Activated naive CD4-positive, alpha-beta T cell treated with anti-CD3 and anti-CD28 coated beads, Interleukin-2, amount 50 U/mL, for 16 hours (primary cell): ENCODE results near the gene POMP.

Experiments
- DNase-seq: peaks from one replicate; pipeline ENCODE4 v3.0.0-alpha.2; 2020

The POMP gene, protein sequence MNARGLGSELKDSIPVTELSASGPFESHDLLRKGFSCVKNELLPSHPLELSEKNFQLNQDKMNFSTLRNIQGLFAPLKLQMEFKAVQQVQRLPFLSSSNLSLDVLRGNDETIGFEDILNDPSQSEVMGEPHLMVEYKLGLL

DNA sequence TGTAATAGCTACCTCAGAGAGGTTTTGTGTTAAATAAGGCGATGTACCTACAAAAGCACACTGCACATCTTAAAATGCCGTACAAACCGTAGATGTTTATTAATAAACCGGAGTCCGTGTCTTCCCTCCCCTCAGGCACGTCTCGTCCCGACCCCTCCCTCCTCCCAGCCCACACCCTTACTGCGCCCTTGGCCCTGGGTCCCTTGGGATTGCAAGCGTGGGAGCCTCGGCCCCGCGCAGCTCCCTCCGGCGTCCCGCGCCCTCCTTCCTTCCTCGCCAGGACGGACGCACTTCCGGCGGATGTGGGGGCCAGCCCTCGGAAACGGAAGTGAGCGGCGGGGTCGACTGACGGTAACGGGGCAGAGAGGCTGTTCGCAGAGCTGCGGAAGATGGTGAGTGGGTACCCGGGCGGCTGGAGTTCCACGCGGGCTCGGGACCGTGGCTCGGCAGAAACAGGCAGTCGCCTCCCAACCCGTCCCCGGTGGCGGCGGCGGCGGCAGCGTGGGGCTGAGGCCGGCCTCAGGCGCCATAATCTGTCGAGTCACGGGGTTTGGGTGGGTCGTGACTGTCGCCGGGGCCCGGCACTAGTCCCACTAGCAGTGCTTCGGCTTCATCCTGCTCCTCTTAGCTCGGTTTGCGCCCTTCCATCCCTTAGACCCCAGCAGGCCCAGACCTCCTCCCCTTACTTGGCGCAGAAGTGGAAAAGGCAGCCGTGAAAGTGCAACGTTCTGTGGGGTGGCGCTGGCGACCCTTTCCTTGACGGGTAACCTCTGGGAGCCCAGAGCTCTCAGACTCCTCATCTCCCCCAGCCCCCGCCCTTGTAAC lies at the start of gene POMP:
Gene POMP, plus strand, starts transcription at position 335 of the 825 bp plus-strand sequence. Its CDS starts 55 bp downstream, at position 390.
- DNase-seq = peak; percentile 92

DNA sequence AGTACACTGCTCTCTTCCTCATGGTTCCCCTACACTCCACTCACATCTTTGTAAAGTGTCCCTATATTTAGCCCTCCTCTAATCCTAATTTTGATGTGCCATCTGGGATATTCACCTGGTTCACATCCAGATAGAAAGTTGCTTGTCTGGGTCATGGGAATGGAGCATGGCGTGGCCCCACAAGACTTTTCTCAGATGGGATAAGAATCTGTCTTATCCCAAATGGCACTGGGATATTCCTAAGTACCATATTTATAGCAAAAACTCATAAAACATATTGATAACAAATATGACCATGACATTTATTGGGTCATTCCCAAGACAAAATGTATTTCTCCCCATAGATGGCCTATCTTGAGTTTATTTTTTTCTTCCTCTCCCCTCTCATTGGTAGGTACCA lies 49.5 kb upstream of the POMP start:
- DNase-seq = no peak

DNA sequence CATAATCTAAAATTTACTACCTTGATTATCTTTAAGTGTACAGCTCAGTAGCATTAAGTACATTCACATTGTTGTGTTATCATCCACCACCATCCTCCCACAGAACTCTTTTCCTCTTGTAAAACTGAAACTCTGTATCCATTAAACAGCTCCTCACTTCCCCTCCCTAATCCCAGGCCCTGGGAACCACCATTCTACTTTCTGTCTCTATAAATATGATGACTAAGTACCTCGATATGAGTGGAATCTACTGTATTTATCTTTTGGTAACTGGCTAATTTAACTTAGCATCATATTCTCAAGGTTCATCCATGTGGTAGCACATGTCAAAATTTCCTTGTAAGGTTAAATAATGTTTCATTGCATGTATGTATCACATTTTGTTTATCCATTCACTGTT lies 49.0 kb upstream of the POMP start:
- no peak for DNase-seq

GRCh38 chr13:28610996-28611395 lies 47.9 kb upstream of the POMP start:
- no peak for DNase-seq

GRCh38 chr13:28611654-28612131 lies 47.2 kb upstream of the POMP start:
- DNase-seq = no peak

GRCh38 chr13:28613562-28613961 lies 45.4 kb upstream of the POMP start:
- no peak for DNase-seq

GRCh38 chr13:28615916-28616446 lies 42.9 kb upstream of the POMP start:
- no peak for DNase-seq

- DNase-seq = no peak
These were observed 40.5 kb upstream of the POMP start for GRCh38 chr13:28618230-28618994.

- no peak for DNase-seq
These were observed 38.7 kb upstream of the POMP start for GRCh38 chr13:28620011-28620830.

DNA sequence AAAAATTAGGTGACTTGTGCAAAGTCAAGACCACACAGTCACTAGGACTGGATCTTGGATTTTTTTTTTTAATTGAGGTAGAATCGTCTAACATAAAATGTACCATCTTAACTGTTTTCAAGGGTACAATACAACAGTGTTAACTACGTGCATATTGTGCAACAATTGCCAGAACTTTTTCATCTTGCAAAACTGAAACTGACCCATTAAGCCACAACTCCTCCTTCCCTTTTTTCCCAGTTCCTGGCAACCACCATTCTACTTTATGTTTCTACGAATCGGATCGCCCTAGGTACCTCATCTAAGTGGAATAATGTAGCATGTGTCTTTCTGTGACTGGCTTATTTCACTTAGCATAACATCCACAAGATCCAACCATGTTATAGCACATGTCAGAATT lies 37.5 kb upstream of the POMP start:
- no peak for DNase-seq

GRCh38 chr13:28622286-28622685 lies 36.6 kb upstream of the POMP start:
- DNase-seq = no peak

DNA sequence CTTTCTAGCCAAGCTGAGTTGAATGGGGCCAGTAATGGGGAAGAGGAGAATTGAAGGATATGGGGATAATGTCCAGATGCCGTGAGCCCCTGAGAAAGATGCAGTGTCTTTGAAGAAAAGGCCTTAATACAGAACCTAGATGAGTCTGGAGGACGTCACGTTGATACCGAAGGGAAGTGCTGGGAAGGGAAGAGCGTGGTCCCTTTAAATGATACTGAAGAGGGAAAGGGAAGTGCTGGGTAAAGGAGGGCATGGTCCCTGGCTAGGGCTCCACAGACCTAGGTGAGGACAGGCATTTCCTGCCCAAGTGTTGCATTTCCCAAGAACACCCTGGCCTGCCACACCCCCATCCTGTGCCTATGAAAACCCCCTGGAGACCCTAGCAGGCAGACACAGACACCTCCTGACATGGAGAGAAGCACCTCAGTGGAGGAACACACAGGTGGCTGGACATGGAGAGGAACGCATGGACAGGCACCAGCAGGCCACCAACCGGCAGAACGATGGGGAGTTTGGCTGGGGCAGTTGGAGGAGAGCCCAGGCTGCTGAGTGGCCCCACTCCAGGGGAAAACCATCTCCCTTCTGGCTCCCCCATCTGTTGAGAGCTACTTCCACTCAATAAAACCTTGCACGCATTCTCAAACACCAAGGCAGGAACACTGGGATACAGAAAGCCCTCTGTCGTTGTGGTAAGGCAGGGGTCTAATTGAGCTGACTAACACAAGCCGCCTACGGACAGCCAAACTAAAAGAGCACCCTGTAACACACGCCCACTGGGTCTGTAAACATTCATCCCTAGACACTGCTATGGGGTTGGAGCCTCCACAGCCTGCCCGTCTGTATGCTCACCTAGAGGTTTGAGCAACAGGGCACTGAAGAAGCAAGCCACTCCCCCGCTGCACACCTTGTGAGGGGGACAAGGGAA lies 34.9 kb upstream of the POMP start:
- no peak for DNase-seq

DNA sequence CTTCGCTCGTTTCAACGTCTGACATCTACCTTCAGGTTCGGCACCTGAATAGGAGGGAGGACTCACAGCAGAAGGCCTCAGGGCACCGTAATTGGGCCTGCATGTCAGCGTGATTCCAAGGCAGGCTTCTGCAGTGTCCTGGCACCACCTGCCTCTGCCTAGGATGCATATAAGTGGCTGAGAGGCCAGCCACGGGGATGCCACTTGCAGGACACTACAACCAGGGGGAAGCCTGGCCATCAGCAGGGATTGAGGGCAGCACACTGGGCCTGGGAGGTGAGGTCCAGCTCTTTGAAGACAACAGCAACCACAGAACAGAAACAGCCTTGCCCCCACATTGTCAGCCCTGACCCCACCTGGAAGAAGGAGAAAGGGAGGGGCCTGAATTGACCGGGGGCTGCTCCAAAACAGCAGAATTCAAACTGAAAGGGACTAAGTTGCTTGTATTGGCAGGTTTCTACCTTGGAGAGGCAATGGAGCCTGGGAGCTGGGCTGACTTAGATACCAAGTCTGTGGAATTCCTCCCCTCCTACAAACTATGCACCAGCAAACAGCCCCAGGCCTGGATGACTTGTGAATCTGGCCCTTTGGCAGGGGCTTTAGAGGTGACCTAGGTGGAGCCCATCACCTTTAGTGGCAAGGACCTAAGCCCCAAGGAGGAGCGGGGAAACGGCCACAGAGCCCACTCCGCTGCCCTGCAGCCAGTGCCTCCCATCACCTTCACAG lies 34.1 kb upstream of the POMP start:
- DNase-seq = no peak

GRCh38 chr13:28626266-28626665 lies 32.7 kb upstream of the POMP start:
- DNase-seq = no peak

DNA sequence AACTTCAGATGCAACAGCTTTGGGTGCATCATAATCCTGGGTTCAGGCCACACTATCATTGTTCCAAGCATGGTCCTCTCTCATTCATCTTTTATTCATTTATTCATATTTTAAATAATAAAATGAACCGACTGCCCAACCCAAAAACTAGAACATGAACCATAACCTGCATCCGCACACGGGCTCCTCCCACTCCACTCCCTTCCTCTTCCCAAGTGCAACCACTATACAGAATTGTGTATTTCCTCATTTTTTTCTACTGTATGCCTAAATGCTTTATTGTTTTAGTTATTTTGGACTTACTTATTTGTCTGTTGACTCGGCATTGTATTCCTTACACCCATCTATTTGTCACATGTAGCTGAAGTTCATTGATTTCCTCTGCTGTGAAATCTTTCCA lies 30.7 kb upstream of the POMP start:
- DNase-seq = no peak

DNA sequence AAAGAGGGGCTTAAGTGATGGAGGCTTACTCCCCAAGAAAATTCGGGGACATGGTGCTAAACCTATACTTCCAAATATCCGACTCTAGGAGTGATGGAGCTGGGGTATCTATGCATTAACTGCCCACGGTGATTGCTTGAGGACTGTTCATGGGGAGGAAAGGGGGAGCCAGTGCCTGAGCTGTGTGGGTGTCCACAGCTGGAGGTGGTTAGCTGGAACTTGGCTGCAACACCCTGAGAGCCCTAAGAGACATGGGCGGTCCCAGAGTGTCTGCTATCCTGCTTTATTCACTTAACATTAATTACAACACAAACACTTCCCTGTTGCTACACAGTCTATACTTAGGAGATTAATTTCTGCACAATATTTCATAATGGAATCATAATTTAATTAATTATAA lies 28.1 kb upstream of the POMP start:
- no peak for DNase-seq

DNA sequence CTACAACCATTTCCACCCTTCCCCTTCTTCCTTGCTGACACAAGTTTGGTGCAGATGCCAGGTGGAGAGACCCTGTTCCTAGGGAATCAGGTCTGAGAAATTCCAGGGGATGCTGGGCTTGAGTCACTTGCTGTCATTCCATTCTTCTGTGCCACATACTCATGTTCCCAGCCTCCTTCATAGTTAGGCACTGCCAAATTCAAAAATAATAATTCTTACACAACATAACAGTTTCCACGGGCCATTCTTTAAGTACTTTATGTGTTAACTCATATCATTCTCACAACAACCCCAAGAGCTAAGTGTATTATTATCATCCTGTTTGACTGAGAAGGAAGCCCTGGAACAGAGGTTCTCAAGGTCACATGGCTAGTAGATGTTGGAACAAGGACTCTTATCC lies 27.1 kb upstream of the POMP start:
- DNase-seq = no peak

GRCh38 chr13:28636069-28636468 lies 22.9 kb upstream of the POMP start:
- no peak for DNase-seq

- DNase-seq = peak; percentile 36
These were observed 22.1 kb upstream of the POMP start for GRCh38 chr13:28636677-28637317.

- DNase-seq = no peak
These were observed 21.1 kb upstream of the POMP start for GRCh38 chr13:28637714-28638355.
